Activated CD4-positive, CD25-positive, alpha-beta regulatory T cell treated with anti-CD3 and anti-CD28 coated beads, Interleukin-2, amount 50 U/mL, for 24 hours (primary cell): ENCODE measurements around the gene UGT1A8.

Experiments used
- ATAC-seq, 2 donors: fragments of 150-1000 bp; cut with Tn5 transposase; one replicate each; pipeline ENCODE4 v1.10.0; 2021; ENCODE audit warnings: mild to moderate bottlenecking in 1 of 2, moderate library complexity in 1 of 2

The UGT1A8 gene

DNA sequence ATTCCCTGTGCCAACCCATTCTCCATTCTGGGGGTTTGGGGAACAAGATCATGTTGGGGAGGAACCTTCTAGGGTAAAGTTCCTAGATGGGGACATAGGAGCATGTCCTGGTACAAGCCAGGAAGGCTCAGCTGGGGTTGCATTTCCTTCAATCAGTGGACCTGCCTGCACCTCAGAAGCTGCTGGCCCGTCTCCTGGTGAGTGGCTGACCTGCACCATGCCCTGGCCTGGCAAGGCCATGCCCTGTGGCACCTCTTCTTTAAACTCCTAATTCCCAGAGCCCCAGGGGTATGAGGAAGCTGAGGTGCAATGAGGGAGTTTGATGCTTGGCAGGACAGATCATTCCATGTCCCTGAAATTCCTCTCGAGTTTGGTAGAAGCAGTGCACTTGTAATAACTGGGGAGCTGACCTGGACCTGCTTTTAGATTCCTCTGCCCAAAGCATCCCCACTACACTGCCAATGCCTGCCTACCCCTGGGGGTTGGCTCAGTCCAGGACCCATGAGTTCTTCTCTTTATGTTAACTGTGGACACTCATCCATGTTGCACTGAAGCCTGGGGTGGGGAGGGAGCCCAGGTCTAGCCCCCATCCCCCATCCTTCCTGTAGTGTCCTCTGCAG is 186.0 kb downstream of the UGT1A8 start:
- ATAC-seq: no peak

DNA sequence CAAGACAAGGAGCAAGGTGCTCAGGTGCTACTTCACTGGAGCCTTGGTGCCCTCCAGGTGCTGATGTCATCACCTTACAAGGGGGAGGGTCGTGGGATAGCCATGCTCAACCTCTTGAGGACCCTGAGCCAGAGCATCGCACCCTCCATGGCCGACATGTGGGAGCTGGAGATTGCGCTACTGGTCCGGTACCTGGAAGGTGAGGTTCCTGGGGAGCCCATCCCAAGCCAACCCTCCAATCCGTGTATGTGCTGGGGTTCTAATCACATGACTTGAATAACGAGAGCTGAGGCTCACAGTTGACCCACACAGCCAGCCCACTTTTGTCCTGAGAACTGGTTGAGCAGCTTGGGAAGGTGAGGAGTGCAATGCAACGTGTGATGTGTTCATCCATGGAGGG is 186.6 kb downstream of the UGT1A8 start:
- ATAC-seq: no peak

DNA sequence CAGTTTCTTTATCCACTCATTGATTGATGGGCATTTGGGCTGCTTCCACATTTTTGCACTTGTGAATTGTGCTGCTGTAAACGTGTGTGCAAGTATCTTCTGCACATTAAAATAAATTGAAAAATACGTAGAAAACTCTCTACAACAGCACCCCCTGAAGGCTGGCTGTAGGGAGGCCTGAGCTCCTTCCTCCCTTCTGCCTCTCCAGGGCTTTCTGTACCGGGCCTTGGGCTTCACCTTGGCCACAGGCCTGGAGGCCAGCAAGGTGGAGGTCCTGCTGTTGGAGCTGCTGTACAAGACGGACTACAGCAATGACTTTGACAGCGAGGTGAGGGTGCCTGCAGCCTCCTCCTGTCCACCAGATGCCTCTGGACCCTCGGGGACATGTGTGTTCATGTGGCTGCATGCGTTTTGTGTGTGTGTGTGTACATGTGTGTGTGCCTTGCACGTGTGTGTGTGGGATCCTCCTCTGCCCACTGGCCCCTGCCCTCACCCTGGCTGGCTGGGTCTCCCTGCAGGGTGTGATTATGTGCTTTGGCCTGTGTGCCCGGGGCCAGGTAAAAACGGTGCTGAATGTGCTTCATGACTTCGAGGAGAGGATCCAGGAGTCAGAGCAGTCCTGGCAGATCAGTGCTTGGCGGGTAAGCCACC is 189.9 kb downstream of the UGT1A8 start:
- ATAC-seq: no peak

DNA sequence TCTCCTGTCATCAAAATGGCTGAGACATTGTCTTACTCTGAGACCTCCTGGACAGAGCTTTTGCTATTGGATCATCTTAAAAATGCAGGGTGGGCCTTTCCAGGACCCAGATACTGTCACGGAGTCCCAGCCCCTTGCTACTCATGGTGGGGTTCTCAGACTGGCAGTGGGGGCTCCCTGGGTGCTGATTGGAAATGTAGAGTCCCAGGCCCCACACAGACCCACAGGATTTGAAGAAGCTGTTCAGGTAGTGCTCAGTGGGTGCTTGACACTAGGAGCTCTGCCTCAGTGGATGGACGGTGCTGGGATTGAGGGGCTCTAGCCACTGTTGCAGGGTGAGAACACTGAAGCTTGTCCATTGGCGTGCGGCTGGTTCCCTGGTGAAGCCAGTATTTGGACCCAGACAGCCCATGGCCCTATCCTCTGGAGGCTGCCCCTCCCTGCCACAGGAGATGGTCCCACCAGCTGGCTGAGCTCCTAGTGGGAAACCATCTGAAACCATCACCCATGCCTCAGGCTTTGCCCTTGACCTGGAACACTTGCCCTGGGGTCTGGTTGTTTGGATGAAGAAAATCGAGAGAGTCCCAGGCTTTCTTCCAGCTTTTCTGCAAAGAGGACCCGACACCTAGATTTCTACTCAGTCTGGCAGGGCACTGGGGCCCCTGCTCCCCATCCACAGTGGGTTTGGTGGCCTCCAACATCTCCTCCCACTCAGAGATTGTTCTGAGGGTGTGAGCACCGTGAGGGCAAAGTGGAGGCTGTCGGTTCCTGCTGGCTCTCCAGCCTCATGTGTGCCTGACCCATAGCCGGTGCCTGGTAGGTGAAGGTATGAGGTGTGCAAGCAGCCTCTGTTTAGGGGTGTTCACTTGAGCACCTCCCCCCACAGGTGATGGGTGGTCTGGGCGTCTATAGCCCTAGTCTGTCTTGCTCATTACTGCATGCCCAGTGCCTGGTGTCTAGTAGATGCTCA is 190.8 kb downstream of the UGT1A8 start:
- no peak for ATAC-seq

DNA sequence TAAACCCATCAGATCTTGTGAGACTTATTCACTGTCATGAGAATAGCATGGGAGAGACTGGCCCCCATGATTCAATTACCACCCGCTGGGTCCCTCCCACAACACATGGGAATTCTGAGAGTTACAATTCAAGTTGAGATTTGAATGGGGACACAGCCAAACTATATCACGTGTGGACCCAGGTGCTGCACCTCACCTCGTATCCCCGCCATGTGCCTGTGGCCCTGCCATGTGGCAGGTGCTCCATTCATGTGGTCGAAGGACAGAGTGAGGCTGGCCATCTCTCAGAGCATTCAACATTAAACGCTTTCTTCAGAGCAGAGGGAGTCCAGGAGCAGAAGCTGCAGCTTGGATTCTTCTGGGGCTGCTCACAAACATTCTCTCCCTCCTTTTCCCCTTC is 193.0 kb downstream of the UGT1A8 start:
- no peak for ATAC-seq

DNA sequence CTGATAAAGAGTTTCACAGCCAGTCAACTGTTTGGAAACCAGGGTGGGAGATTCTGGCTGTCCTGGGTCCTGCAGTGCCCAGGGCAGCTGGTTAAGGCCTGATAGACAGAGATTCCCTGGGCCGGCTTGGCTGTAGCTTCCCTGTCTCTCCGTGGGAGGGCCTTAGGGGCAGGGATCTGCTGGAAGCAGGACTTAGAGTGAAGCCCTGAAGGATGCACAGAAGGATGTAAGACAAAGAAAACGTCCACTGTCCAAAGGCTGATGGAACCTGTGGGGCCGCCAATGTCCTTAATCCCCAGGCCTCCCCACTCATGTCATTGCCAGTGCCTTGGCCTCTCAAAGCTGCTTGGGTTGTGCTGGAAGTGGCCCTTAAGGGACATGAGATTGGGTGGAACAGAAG is 193.7 kb downstream of the UGT1A8 start:
- no peak for ATAC-seq

DNA sequence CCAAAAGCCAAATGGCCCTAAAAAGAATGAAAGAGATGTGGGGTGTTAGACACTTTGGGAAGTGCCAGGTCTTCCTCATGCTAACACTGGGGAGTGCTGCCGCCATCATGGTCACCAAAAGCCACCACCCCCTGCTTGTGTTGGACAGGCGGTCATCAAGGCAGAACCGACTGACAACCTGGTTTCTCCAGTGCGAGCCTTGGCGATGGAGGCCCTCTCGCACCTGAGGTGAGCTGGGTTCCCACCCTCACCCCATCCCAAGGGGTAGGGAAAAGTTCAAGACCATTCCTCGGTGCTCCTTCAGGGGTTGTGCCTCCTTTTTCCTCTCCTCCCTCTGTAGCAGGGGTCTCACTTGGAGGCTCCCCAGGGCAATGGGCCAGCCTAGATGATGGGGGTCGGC is 194.3 kb downstream of the UGT1A8 start:
- no peak for ATAC-seq

DNA sequence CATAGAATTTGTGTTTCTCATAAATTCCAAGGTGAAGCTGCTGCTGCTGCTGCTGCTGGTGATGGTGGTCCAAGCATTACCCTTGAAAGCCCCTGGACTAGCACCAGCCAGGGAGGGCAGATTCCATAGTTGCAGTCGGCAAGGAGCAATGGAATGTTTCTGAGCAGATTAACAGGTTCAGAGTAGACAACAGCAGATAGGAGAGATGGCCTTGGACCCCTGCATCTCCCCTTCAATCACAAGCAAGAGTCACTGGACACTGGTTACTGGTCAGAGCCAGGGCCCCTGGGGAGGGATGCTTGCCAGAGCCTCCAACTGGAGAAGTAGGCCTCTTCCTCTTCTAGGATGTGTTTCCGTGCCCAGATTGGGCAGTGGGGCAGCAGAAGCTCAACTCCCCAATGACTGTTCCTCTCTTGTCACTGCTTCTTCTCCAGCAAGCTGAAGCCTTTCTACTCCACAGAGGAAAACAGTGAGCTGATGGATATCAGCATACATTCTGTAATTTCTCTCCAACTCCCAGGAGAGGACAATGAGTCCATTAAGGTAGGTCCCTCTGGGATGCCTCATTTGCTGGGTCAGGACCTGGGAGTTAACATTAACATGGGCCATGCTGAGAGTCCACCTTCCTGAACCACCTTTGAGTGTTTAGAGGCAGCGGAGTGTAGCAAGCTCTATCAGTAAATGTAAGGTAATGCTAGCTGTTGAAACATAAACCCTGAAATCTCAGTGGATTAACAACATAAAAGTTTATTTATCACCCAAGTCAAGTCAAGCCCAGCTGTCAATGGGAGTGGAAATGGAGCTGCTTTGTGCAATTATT is 196.0 kb downstream of the UGT1A8 start:
- ATAC-seq: no peak

DNA sequence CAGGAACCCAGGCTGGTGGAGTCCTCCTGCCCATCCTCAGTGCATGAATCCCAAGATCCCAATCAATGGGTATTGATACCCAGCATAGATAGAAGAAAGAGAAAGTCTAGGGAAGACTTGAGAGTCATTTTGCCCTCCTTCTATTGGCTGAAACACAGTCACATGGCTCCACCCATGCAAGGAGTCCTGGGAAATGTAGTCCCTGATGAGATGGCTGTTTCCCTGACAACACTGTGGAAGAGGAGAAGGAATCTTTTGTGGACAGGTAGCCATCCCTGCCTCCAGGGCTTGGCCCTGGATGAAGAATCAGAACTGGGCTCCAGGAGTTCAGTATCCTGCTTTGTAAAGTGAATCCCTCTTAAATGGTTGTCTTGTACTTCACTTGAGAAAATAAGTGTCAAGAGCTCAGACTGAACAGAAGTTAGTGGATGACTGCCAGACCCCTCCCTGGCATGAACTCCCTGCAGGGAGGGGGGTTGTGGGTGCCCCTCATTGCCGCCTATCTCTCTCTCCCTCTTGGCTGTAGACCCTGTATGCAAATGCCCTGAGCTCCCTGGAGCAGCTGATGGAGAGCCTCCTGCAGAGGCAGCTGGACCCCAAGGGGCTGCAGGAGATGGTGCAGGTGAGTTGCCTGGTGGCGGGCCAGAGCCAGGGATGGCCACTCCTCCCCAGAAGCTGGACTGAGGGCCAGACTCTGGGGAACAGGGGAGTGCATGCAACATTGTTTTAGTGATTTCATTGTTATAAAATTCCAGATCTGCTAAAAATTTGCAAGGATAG is 196.8 kb downstream of the UGT1A8 start:
- ATAC-seq: no peak

DNA sequence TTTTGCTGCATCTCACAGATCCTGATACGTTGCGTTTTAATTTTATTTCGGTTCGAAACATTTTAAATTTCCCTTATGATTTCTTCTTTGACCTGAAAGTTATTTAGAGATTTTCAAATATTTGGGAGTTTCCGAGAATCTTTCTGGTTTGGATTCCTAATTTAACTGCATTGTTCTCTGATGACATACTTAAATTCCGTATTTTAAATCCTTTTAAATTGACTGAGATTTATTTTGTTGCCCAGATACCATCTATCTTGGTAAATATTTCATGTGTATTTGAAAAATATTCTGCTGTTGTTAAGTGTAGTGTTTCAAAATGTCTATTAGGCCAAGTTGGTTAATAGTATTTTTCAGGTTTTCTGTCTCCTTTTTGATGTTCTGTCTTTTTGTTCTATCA is 198.4 kb downstream of the UGT1A8 start:
- no peak for ATAC-seq

DNA sequence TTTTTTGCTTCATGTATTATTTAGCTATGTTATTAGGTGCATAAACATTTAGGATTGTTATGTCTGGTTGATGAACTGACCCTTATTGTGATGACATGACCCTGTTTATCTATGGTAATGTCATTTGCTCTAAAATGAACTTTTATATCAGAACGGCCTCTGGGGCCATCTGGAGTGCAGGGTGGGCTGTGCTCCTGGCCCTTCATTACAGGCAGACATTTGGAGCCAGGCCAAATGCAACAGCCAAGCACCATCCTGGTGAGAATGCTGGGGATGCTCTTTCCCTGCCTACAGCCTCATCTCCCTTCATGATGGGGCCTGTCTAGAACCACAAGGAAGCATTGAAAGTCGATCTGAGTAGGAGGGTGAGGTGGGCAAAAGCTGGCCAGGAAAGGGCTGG is 198.9 kb downstream of the UGT1A8 start:
- no peak for ATAC-seq

DNA sequence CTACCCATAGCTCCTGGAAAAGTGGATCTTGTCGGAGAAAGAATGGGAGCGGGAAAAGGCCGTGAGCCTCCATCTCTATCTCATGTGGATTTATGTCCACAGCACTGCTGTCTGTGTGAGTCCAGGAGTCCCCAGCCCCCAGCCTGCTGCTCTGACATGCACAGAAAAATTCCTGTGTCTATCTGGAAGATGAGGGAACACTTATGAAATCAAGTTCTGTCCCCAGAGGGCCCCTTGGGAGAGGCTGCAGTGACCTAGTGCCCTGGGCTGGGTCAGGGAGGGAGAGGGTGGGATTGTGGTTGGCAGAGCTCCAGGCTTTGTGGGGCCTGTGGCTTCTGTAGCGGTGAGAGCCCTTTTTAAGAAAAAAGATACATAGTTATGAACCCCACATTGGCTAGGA is 199.3 kb downstream of the UGT1A8 start:
- no peak for ATAC-seq

DNA sequence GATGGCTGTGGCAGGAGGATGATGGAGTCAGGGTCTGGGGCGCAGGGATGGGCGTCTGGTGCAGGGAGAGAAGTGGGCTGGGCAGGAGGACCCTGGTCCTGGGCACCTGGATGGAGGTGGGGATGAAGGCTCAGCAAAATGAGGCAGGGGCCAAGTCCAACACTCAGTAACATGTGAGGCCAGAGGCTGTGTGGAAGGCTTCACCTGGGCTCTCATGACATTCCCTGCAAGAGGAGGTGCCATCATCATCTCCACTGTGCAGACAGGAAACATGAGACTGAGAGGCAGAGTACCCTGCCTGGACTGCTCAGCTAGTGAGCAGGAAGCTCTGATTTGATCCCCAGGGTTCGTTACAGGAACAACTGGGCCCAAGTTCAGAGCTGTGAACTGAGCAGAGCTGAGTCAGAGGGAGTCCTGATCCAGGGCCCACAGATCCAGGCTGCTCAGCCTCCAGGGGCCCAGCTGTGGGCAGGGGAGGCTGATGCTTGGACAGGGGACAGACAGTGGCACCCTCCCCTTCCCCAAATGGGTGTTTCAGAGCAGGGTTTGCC is 200.0 kb downstream of the UGT1A8 start:
- no peak for ATAC-seq

DNA sequence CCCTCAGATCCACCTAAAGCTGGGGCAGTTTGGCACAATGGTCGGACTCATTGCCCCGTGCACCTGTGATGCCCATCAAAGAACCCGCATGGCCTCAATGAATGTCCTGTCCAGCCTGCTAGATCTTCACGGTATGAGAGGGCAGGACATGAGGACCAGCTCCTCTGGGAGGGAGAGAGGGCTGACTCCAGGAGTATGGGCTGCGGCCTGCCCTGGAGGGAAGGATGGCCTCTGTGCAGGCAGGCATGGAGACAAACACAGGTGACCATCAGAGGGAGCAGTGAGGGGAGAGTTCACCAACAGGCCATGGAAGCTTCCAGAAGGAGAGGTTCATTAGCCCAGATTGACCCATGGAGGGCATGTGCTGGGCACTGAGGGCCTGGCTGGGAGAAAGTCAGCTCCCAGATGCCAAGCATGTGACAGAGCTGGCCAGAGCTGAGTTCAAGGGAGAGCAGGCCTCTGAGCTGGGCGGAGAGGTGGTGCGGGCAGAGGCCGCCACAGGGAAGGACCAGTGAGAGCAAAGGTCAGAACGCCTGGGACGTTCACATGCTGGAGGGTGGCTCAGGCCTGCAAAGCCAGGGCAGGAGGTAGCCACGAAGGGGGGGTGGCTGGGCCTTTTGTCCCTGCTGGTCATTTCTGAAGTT is 200.7 kb downstream of the UGT1A8 start:
- ATAC-seq: no peak

DNA sequence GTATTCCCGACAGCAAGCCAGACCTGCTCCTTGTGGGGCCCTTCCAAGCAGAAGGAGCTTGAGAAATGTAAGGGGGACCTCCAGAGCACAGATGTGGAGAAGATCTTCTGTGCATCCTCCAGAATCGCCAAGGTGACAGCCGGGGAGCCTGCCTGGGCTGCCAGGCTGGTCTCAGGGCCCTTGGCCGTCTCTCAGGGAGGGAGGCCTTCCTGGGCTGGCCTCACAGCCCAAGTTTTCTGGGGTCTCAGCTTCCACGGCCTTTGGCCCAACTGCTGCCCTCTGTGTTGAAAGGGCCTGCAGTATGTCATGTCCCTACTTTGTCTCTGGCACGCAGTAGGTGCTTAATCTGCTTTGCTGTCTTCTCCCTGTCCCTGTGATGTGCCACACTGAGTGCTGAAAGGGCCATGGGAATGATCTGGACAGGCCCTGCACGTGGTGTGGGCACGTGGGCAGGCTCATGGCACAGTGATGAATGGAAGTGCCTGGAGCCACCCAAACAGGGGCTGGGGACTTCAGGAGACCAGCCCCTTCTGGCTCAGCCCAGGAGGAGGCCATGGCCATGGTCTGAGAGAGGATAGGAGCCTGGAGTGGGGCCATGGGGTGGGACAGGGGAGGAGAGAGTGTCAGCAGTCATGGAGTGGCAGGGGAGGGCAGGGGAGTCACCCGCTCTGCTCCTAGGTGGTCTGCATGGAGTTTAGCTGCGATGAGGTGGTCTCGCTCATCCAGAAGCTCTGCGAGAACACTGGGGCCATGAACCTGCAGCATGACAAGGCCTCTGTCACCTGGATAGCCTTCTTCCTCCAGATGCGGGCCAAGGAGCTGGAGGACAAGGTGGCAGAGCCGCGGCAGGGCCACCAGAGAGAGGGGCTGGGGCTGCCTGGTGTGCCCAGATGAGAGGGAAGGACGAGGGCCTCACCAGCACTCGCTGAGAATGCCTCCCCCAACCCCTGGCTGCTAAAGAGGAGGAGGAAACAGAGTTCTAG is 201.5 kb downstream of the UGT1A8 start:
- no peak for ATAC-seq

DNA sequence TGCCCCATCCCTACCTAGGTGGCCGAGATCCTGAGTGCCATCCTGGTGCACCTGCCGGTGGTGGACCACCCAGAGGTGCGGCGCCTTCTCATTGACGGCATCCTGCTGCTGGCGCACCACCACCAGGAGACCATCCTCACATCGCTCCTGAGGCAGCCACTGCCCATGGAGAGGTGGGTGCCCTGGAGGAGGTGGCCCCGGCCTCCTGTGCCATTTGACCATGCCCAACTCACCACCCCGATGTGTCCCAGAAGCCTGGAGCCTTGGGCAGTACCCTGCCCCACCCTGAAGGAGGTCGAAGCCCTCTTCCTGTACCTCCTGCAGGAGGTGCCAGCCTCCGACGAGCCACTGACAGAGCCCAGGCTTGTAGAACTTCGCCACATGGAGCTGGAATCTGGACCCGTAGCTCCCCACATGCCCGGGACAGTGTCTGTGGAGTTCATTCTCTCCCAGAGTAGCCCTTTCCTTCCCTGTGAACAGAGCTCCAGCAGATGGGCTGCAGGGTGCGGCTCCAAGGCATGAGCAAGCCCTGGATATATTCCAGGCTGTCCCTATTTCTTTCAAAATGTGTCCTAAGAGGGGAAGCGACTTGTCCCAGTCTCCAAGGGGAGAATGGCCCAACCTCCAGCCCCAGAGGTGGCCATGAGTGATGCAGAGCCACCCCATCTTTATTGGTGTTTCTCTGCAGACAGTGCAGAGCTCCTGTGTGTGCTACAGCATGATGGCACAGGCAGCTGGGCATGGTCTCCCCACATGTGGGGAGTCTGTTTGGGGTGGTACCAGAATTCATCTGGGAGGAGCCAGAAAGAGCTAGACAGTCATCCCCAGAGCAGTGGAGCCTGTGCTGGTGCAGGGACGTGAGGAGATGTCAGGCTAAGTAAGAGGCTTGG is 202.7 kb downstream of the UGT1A8 start:
- no peak for ATAC-seq

DNA sequence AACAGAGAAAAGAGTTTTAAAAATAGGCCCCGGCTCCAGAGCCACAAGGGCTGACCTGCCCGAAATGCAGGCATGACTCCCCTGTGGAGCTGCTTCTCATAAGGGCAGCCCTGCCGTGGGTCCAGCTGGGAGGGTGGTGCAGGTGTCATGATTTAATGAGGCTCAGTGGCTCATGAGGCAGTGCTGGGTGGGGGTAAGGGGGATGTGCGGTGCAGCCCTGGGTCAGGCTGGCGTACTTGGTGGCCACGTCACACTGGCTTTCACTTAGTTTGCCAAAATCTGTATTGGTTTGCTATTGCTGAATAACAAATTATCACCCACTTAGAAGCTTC is 203.3 kb downstream of the UGT1A8 start:
- no peak for ATAC-seq

DNA sequence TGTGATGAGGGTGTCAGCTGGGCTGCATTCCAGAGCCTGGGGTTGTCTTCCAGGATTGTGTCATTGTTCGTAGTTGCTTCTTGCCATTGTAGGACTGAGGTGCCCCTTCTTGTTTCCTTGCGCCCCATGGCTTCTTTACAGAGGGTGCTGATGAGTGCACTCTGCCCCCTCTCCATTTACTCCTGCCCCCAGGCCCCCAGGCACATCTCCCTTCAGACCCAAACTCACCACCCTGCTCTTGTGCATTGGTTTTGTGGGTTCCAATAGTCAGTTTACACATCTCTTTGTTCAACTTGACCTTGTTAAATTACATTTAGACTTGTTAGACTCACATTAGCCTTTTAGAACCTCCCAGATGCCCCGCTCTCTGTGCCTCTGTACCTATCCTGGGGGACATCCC is 203.8 kb downstream of the UGT1A8 start:
- ATAC-seq: no peak

DNA sequence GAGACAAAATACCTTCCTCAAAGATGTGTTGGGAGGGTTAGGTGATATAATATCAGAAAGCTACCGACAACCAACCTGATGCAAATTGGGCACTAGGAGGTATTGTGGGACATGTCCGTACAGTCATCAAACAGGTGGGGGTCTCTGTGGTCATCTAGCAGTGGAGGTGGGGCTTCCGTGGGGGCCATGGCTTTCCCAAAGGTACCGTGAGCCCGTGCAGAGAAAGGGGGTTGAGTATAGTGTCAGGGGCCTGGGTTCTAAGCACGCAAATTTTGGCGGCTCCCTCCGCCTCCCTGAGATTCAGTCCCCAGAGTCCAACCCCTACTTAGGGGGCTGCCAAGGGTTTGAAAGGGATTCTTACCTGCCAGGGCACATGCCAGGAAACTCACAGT is 204.3 kb downstream of the UGT1A8 start:
- no peak for ATAC-seq
